ENCODE data around the gene GPR146. TPM values are rescaled to one million over a fixed set of nuclear protein-coding genes. Genes with fewer than 3 reads are reported as not detected.

Gene GPR146
- total RNA-seq, 1 donor from 2014 or later = 0.79 TPM

GRCh38 chr7:1106063-1106792 lies 61.9 kb downstream of the GPR146 start:
- Histone ChIP-seq H3K79me2 (ENCODE audit: low read depth) (peaks cover 55% of the 10 kb centered on the region), H3K36me3 (no peaks in the 10 kb centered on the region), H4K20me1 (ENCODE audit: low read depth) (peaks cover 40% of the 10 kb centered on the region), H3K4me2 (no peak overlapping the region), H3F3A (ENCODE audit: low read depth) (no peaks in the 10 kb centered on the region), H3K4me1 (peaks cover 4% of the 10 kb centered on the region), H3K9ac (peak overlapping the region; percentile 13), H2AFZ (replicated peaks) (no peak overlapping the region), H3K4me3 (no peak overlapping the region), H3K27ac (no peak overlapping the region), H3K9me3 (ENCODE audit: low read depth) (no peaks in the 10 kb centered on the region), H3K27me3 (no peaks in the 10 kb centered on the region)
- peaks cover 1% of the 10 kb centered on the region for H3K36me3 Mint-ChIP-seq
- H3K4me3 Mint-ChIP-seq = no peak overlapping the region
- DNase-seq (ENCODE audit: low spot score) = no peak
- no peaks in the 10 kb centered on the region for H3K9me3 Mint-ChIP-seq
- H3K27me3 Mint-ChIP-seq (ENCODE audit: insufficient read depth, low read depth) = peaks cover 8% of the 10 kb centered on the region
- TF ChIP-seq EZH2 (IDR thresholded peaks at IDR 0.05) (no peak), EZH2phosphoT487 (IDR thresholded peaks at IDR 0.05) (no peak), CTCF (IDR thresholded peaks at IDR 0.05) (no peak)
- H3K4me1 Mint-ChIP-seq = peaks cover 40% of the 10 kb centered on the region
- H3K27ac Mint-ChIP-seq = peak overlapping the region; percentile 78

- H3K4me1 Mint-ChIP-seq = peaks cover 39% of the 10 kb centered on the region
- Histone ChIP-seq H3F3A (ENCODE audit: low read depth) (no peaks in the 10 kb centered on the region), H3K4me2 (no peak overlapping the region), H3K9ac (peak overlapping the region; percentile 13), H3K9me3 (ENCODE audit: low read depth) (no peaks in the 10 kb centered on the region), H4K20me1 (ENCODE audit: low read depth) (peaks cover 34% of the 10 kb centered on the region), H3K79me2 (ENCODE audit: low read depth) (peaks cover 58% of the 10 kb centered on the region), H3K4me1 (peaks cover 4% of the 10 kb centered on the region), H2AFZ (replicated peaks) (no peak overlapping the region), H3K4me3 (no peak overlapping the region), H3K27me3 (no peaks in the 10 kb centered on the region), H3K36me3 (no peaks in the 10 kb centered on the region), H3K27ac (no peak overlapping the region)
- DNase-seq (ENCODE audit: low spot score) = no peak
- no peak overlapping the region for H3K4me3 Mint-ChIP-seq
- peaks cover 6% of the 10 kb centered on the region for H3K27me3 Mint-ChIP-seq (ENCODE audit: insufficient read depth, low read depth)
- H3K36me3 Mint-ChIP-seq = peaks cover 1% of the 10 kb centered on the region
- no peak for TF ChIP-seq CTCF (IDR thresholded peaks at IDR 0.05)
- no peak for TF ChIP-seq EZH2phosphoT487 (IDR thresholded peaks at IDR 0.05)
- no peak for TF ChIP-seq EZH2 (IDR thresholded peaks at IDR 0.05)
- no peak overlapping the region for H3K27ac Mint-ChIP-seq
- H3K9me3 Mint-ChIP-seq = no peaks in the 10 kb centered on the region
Observed at GRCh38 chr7:1106793-1107421, 62.6 kb downstream of the GPR146 start.

GRCh38 chr7:1108264-1108920 lies 64.0 kb downstream of the GPR146 start:
- no peak overlapping the region for H3K27ac ChIP-seq
- Mint-ChIP-seq H3K27me3 (ENCODE audit: insufficient read depth, low read depth) (peaks cover 5% of the 10 kb centered on the region), H3K9me3 (no peaks in the 10 kb centered on the region), H3K4me3 (no peak overlapping the region), H3K36me3 (no peaks in the 10 kb centered on the region), H3K27ac (no peak overlapping the region), H3K4me1 (peaks cover 31% of the 10 kb centered on the region)
- H3K4me1 ChIP-seq = peaks cover 4% of the 10 kb centered on the region
- H3K9ac ChIP-seq = no peak overlapping the region
- peaks cover 47% of the 10 kb centered on the region for H3K79me2 ChIP-seq (ENCODE audit: low read depth)
- no peaks in the 10 kb centered on the region for H3F3A ChIP-seq (ENCODE audit: low read depth)
- H4K20me1 ChIP-seq (ENCODE audit: low read depth) = peaks cover 30% of the 10 kb centered on the region
- H3K9me3 ChIP-seq (ENCODE audit: low read depth) = no peaks in the 10 kb centered on the region
- H3K4me2 ChIP-seq = no peak overlapping the region
- H3K27me3 ChIP-seq = no peaks in the 10 kb centered on the region
- no peaks in the 10 kb centered on the region for H3K36me3 ChIP-seq
- TF ChIP-seq EZH2phosphoT487 (IDR thresholded peaks at IDR 0.05) (no peak), EZH2 (IDR thresholded peaks at IDR 0.05) (no peak), CTCF (IDR thresholded peaks at IDR 0.05) (no peak)
- no peak overlapping the region for H3K4me3 ChIP-seq
- no peak overlapping the region for H2AFZ ChIP-seq (replicated peaks)
- no peak for DNase-seq (ENCODE audit: low spot score)

MicroRNAs encoded within 50 kb of the gene (microRNA counts, 767-probe panel; counts per million panel counts)
- microRNA hsa-miR-339-3p = 460 counts per million, percentile 90 among the panel's probes with 10 or more counts
- 460 counts per million, percentile 90 among the panel's probes with 10 or more counts for microRNA hsa-miR-339-5p

Small RNAs within 50 kb of the gene (microRNA-seq; reads per million reads assigned to microRNA genes)
- 241 reads per million, percentile 84 among the genes with 10 or more reads in this experiment for gene MIR339

Small RNAs within 50 kb of the gene (small RNA-seq; reads per million reads assigned to genes)
- gene MIR339 = 0.64 reads per million, percentile 65 among the genes with 10 or more reads in this experiment

Other genes with a start within 250 kb of the GPR146 start
- 104 and 131 TPM in 2 replicates for gene SUN1, start 212.1 kb upstream of the GPR146 start, total RNA-seq (ENCODE audit: low replicate concordance)
- 17.2 and 35.7 TPM in 2 replicates for gene GET4, start 168.0 kb upstream of the GPR146 start, total RNA-seq (ENCODE audit: low replicate concordance)
- gene ADAP1, start 89.9 kb upstream of the GPR146 start, total RNA-seq (ENCODE audit: low replicate concordance) = 0.30 and 2.0 TPM in 2 replicates
- gene COX19, start 69.0 kb upstream of the GPR146 start, total RNA-seq (ENCODE audit: low replicate concordance) = 15.1 and 17.9 TPM in 2 replicates
- 0.06 TPM in 1 of 2 replicates, not detected in the other for gene CYP2W1, start 61.4 kb upstream of the GPR146 start, total RNA-seq (ENCODE audit: low replicate concordance)
- 1.2 and 1.3 TPM in 2 replicates for gene GPER1, start 43.6 kb downstream of the GPR146 start, total RNA-seq (ENCODE audit: low replicate concordance)
- gene ZFAND2A, start 115.7 kb downstream of the GPR146 start, total RNA-seq (ENCODE audit: low replicate concordance) = 9.0 and 13.3 TPM in 2 replicates
- gene UNCX, start 188.3 kb downstream of the GPR146 start, total RNA-seq (ENCODE audit: low replicate concordance) = not detected in 2 replicates

All from neural progenitor cell (in vitro differentiated cells).